Endothelial cell (in vitro differentiated cells): Measurements from ENCODE around the gene PHETA1. TPM values are rescaled to one million over a fixed set of nuclear protein-coding genes. Genes with fewer than 3 reads are reported as not detected.
"Not testable (repeated sequence)": the region's sequence is repeated elsewhere in the genome, so short reads cannot be mapped to it uniquely, and the experiment has no call there.

Experiments
- DNase-seq: peaks from one replicate; pipeline ENCODE4 v3.0.0; 2021; ENCODE audit warnings: low spot score
- H3K27ac Mint-ChIP-seq: one replicate; pipeline ENCODE4 v1.8.0; 2021; ENCODE audit warnings: mixed read lengths, inconsistent platforms; ENCODE audit not compliant: unreplicated experiment
- H3K27me3 Mint-ChIP-seq: one replicate; pipeline ENCODE4 v1.8.0; 2021; ENCODE audit warnings: mild to moderate bottlenecking, moderate library complexity, mixed read lengths, inconsistent platforms; ENCODE audit not compliant: unreplicated experiment
- H3K36me3 Mint-ChIP-seq: one replicate; pipeline ENCODE4 v1.8.0; 2021; ENCODE audit warnings: mild to moderate bottlenecking, low read depth, mixed read lengths, inconsistent platforms; ENCODE audit not compliant: unreplicated experiment
- H3K4me1 Mint-ChIP-seq: one replicate; pipeline ENCODE4 v1.8.0; 2021; ENCODE audit warnings: mild to moderate bottlenecking, mixed read lengths, inconsistent platforms; ENCODE audit not compliant: unreplicated experiment
- H3K4me3 Mint-ChIP-seq: one replicate; pipeline ENCODE4 v1.8.0; 2021; ENCODE audit warnings: mild to moderate bottlenecking, mixed read lengths, inconsistent platforms; ENCODE audit not compliant: unreplicated experiment
- H3K9me3 Mint-ChIP-seq: one replicate; pipeline ENCODE4 v1.8.0; 2021; ENCODE audit warnings: mixed read lengths, inconsistent platforms; ENCODE audit not compliant: unreplicated experiment
- total RNA-seq: library from RNA; stranded (reverse); fragmentation: NEBNext Ultra II Directional; extraction: Animal tissue kit (Norgen Biotek cat#: 25700); gene quantifications from one replicate; pipeline ENCODE4 v1.2.1, GENCODE V29; 2021; ENCODE audit not compliant: unreplicated experiment
- TF ChIP-seq, protein P1 (sequence below): fragments of 200-600 bp; sonication (generic); IDR thresholded peaks from one replicate; pipeline ENCODE4 v1.5.0; 2021; ENCODE audit warnings: antibody characterized with exemption; ENCODE audit not compliant: unreplicated experiment

PHETA1 gene
- total RNA-seq, 1 donor from 2014 or later, result 14.8 TPM

- no peaks in the 10 kb centered on the region for H3K9me3 Mint-ChIP-seq
- peaks cover 3% of the 10 kb centered on the region for H3K36me3 Mint-ChIP-seq
- peaks cover 5% of the 10 kb centered on the region for H3K4me1 Mint-ChIP-seq
- H3K4me3 Mint-ChIP-seq, result no peak overlapping the region
- no peak overlapping the region for H3K27ac Mint-ChIP-seq
- no peak for DNase-seq
- peaks cover 1% of the 10 kb centered on the region for H3K27me3 Mint-ChIP-seq
- TF ChIP-seq, protein P1, sequence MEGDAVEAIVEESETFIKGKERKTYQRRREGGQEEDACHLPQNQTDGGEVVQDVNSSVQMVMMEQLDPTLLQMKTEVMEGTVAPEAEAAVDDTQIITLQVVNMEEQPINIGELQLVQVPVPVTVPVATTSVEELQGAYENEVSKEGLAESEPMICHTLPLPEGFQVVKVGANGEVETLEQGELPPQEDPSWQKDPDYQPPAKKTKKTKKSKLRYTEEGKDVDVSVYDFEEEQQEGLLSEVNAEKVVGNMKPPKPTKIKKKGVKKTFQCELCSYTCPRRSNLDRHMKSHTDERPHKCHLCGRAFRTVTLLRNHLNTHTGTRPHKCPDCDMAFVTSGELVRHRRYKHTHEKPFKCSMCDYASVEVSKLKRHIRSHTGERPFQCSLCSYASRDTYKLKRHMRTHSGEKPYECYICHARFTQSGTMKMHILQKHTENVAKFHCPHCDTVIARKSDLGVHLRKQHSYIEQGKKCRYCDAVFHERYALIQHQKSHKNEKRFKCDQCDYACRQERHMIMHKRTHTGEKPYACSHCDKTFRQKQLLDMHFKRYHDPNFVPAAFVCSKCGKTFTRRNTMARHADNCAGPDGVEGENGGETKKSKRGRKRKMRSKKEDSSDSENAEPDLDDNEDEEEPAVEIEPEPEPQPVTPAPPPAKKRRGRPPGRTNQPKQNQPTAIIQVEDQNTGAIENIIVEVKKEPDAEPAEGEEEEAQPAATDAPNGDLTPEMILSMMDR, result no peak
Measured at GRCh38 chr12:111343181-111343580, 25.7 kb downstream of the PHETA1 start.

GRCh38 chr12:111342376-111342775 is 26.5 kb downstream of the PHETA1 start:
- Mint-ChIP-seq H3K27me3 (no peaks in the 10 kb centered on the region), H3K9me3 (no peaks in the 10 kb centered on the region), H3K4me3 (no peak overlapping the region), H3K4me1 (peaks cover 5% of the 10 kb centered on the region), H3K27ac (no peak overlapping the region), H3K36me3 (peaks cover 3% of the 10 kb centered on the region)
- TF ChIP-seq, protein P1, result no peak
- DNase-seq, result no peak

DNA sequence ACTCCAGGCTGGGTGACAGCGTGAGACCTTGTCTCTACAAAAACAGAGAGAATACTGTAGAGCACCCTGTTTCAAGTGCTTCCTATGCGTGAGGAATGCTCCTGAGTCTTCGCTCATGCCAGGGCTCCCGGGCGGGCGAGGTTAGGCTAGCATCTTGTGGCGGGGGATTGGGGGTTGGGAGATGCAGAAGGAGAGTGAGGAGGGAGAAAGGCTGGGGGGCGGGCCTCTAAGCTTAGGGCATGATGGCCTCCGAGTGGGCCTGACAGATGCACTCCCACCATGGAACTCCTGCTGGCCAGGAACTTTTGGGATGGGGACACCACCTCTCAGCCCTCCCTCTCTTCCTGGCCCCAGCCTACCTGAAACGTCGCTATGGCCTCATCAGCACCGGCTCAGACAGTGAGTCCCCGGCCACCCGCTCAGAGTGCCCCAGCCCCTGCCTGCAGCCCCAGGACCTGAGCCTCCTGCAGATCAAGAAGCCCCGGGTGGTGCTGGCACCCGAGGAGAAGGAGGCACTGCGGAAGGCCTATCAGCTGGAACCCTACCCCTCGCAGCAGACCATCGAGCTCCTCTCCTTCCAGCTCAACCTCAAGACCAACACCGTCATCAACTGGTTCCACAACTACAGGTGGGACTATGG is 27.3 kb downstream of the PHETA1 start:
- TF ChIP-seq, protein P1, result no peak
- no peaks in the 10 kb centered on the region for H3K9me3 Mint-ChIP-seq
- DNase-seq, result no peak
- H3K4me1 Mint-ChIP-seq, result peaks cover 5% of the 10 kb centered on the region
- no peak overlapping the region for H3K4me3 Mint-ChIP-seq
- H3K27me3 Mint-ChIP-seq, result no peaks in the 10 kb centered on the region
- no peak overlapping the region for H3K27ac Mint-ChIP-seq
- H3K36me3 Mint-ChIP-seq, result no peaks in the 10 kb centered on the region

DNA sequence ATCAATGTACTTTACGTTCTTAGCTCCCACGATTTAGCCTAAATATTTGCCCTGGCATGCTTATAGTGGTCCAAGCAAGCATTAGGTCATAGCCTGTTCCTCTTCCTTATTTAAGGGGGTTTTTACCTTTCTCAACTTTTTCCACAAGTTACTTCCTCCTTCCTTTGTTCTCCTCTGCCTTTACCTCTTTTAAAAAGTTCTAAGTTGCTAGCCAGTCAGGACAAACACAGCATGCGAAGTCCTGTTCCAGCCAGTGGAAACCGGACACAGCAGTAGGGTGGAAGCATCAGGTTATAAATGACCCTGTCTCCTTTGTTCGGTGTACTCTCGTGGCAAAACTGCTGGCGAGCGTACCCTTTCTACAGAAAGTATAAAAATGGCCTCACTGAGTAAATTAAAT is 28.2 kb downstream of the PHETA1 start:
- H3K4me3 Mint-ChIP-seq, DNase-seq, H3K36me3 Mint-ChIP-seq, H3K4me1 Mint-ChIP-seq, H3K9me3 Mint-ChIP-seq, H3K27me3 Mint-ChIP-seq, H3K27ac Mint-ChIP-seq: not testable (repeated sequence)

GRCh38 chr12:111340231-111340630 is 28.7 kb downstream of the PHETA1 start:
- DNase-seq, result no peak
- Mint-ChIP-seq H3K9me3 (no peaks in the 10 kb centered on the region), H3K4me1 (peaks cover 5% of the 10 kb centered on the region), H3K4me3 (no peak overlapping the region), H3K27me3 (no peaks in the 10 kb centered on the region), H3K36me3 (no peaks in the 10 kb centered on the region), H3K27ac (no peak overlapping the region)
- TF ChIP-seq, protein P1, result no peak
